Liver (tissue), 9 donors: ENCODE data around the gene MKNK2. TPM values are rescaled to one million over a fixed set of nuclear protein-coding genes. Genes with fewer than 3 reads are reported as not detected.

Experiments used
- DNase-seq: peaks from one replicate; pipeline ENCODE4 v3.0.0-alpha.2; 2017; ENCODE audit warnings: low spot score
- H3K27ac ChIP-seq, 2 donors: one replicate each; pipeline ENCODE4 v1.7.0; 2013; ENCODE audit warnings: inconsistent platforms in 2 of 2, low read length in 2 of 2, control low read depth in 1 of 2, low read depth in 1 of 2, mild to moderate bottlenecking in 1 of 2
- H3K27me3 ChIP-seq, 4 donors: one replicate each; pipeline versions ENCODE4 v1.6.1 to v1.7.0; 2013; ENCODE audit warnings: low read length in 3 of 4, inconsistent platforms in 1 of 4, mild to moderate bottlenecking in 1 of 4, moderate library complexity in 1 of 4; ENCODE audit not compliant: control insufficient read depth in 4 of 4, insufficient read depth in 4 of 4
- H3K36me3 ChIP-seq, 4 donors: one replicate each; pipeline versions ENCODE4 v1.6.1 to v1.7.0; 2013; ENCODE audit warnings: low read length in 3 of 4, mild to moderate bottlenecking in 3 of 4, low read depth in 1 of 4, moderate library complexity in 1 of 4; ENCODE audit not compliant: control insufficient read depth in 4 of 4, insufficient read depth in 3 of 4
- H3K4me1 ChIP-seq, 4 donors: one replicate each; pipeline versions ENCODE4 v1.6.1 to v1.7.0; 2013; ENCODE audit warnings: low read length in 3 of 4, mild to moderate bottlenecking in 3 of 4, moderate library complexity in 1 of 4; ENCODE audit not compliant: control insufficient read depth in 4 of 4, insufficient read depth in 4 of 4
- H3K4me3 ChIP-seq, 3 donors: one replicate each; pipeline versions ENCODE4 v1.6.1 to v1.7.0; 2013; ENCODE audit warnings: low read length in 3 of 3, control low read depth in 1 of 3, low read depth in 1 of 3, mild to moderate bottlenecking in 1 of 3
- H3K9ac ChIP-seq, 2 donors: one replicate each; pipeline ENCODE4 v1.7.0; 2013; ENCODE audit warnings: low read length in 2 of 2, mild to moderate bottlenecking in 2 of 2, moderate library complexity in 2 of 2, control low read depth in 1 of 2, low read depth in 1 of 2
- H3K9me3 ChIP-seq, 4 donors: one replicate each; pipeline versions ENCODE4 v1.6.1 to v1.7.0; 2013; ENCODE audit warnings: low read length in 3 of 4; ENCODE audit not compliant: control insufficient read depth in 4 of 4
- EGR1 ChIP-seq, 2 donors: IDR thresholded peaks; 2 replicates each; pipeline ENCODE4 v1.6.1; 2016 to 2018; ENCODE audit warnings: antibody characterized with exemption in 2 of 2, low read depth in 2 of 2
- FOXA1 ChIP-seq: IDR thresholded peaks from 2 replicates; pipeline ENCODE4 v1.6.1; 2016; ENCODE audit warnings: antibody characterized with exemption
- GABPA ChIP-seq, 2 donors: IDR thresholded peaks in 1 of 2; conservative IDR thresholded peaks in 1 of 2; 2 replicates each; pipeline ENCODE4 v1.6.1; 2016; ENCODE audit warnings: antibody characterized with exemption in 2 of 2, mild to moderate bottlenecking in 1 of 2, moderate library complexity in 1 of 2
- HNF4A ChIP-seq, 2 donors: conservative IDR thresholded peaks; 2 replicates each; pipeline ENCODE4 v1.6.1; 2016; ENCODE audit warnings: antibody characterized with exemption in 2 of 2, mild to moderate bottlenecking in 2 of 2
- HNF4G ChIP-seq: IDR thresholded peaks from 2 replicates; pipeline ENCODE4 v1.6.1; 2016; ENCODE audit warnings: antibody characterized with exemption
- JUND ChIP-seq, 2 donors: IDR thresholded peaks; 2 replicates each; pipeline ENCODE4 v1.6.1; 2016; ENCODE audit warnings: antibody characterized with exemption in 2 of 2
- NR2F2 ChIP-seq: IDR thresholded peaks from 2 replicates; pipeline ENCODE4 v1.6.1; 2016; ENCODE audit warnings: antibody characterized with exemption
- RAD21 ChIP-seq, 2 donors: IDR thresholded peaks; 2 replicates each; pipeline ENCODE4 v1.6.1; 2016; ENCODE audit warnings: antibody characterized with exemption in 2 of 2, mild to moderate bottlenecking in 2 of 2
- RXRA ChIP-seq, 2 donors: IDR thresholded peaks; 2 replicates each; pipeline ENCODE4 v1.6.1; 2017 to 2018; ENCODE audit warnings: antibody characterized with exemption in 2 of 2, mild to moderate bottlenecking in 1 of 2
- SP1 ChIP-seq: IDR thresholded peaks from 2 replicates; pipeline ENCODE4 v1.6.1; 2018; ENCODE audit warnings: antibody characterized with exemption, mild to moderate bottlenecking
- TAF1 ChIP-seq: conservative IDR thresholded peaks from 2 replicates; pipeline ENCODE4 v1.6.1; 2016; ENCODE audit warnings: antibody characterized with exemption, mild to moderate bottlenecking
- WGBS: extraction: QIAGEN DNeasy Blood & Tissue Kit; methylation state at CpG from one replicate; pipeline ENCODE4 v1.1.7; 2013; 5-methylcytosine and 5-hydroxymethylcytosine counted together
- polyA plus RNA-seq, 2 donors: library from polyadenylated mRNA; stranded (reverse) in 1 of 2; unstranded in 1 of 2; fragments of 200-250 nt in 1 of 2; fragments of >200 nt in 1 of 2; fragmentation: Nextera tagmentation in 1 of 2; extraction: Ambion mirVana in 1 of 2; gene quantifications; one replicate each; pipeline versions ENCODE4 v1.2.1 to v1.2.3, GENCODE V29; 2013 to 2015
- total RNA-seq, 2 donors: library from RNA; depleted of rRNA; stranded (reverse); fragments of >200 nt; gene quantifications; one replicate each; pipeline ENCODE4 v1.2.3, GENCODE V29; 2014
- TF ChIP-seq, protein P1 (sequence below): IDR thresholded peaks from 2 replicates; pipeline ENCODE4 v1.6.1; 2016; ENCODE audit warnings: antibody characterized with exemption, mild to moderate bottlenecking
- TF ChIP-seq, protein P2 (sequence below): fragments of 150-350 bp; IDR thresholded peaks from 2 replicates; pipeline ENCODE4 v1.5.1; 2017; ENCODE audit warnings: improper control_type of control experiment, low read depth, low read length; ENCODE audit not compliant: missing input control
- TF ChIP-seq, protein P3 (sequence below): IDR thresholded peaks from 2 replicates; pipeline ENCODE4 v1.6.1; 2016; ENCODE audit warnings: antibody characterized with exemption
- TF ChIP-seq, protein P4 (sequence below): IDR thresholded peaks from 2 replicates; pipeline ENCODE4 v1.6.1; 2016; ENCODE audit warnings: antibody characterized with exemption
- TF ChIP-seq, protein P5 (sequence below): IDR thresholded peaks from 2 replicates; pipeline ENCODE4 v1.6.1; 2016; ENCODE audit warnings: antibody characterized with exemption
- donor health status: healthy.
- donor health status: healthy.
- donor health status: healthy.
- donor health status: healthy.
- donor health status: healthy.

Gene MKNK2
- total and polyA plus RNA-seq, 4 donors, result 24.7 to 105 (median 46.4) TPM

- no peak for TF ChIP-seq FOXA1
- TF ChIP-seq RAD21 (IDR thresholded peaks at IDR 0.05), result no peak
- TF ChIP-seq, protein P1, sequence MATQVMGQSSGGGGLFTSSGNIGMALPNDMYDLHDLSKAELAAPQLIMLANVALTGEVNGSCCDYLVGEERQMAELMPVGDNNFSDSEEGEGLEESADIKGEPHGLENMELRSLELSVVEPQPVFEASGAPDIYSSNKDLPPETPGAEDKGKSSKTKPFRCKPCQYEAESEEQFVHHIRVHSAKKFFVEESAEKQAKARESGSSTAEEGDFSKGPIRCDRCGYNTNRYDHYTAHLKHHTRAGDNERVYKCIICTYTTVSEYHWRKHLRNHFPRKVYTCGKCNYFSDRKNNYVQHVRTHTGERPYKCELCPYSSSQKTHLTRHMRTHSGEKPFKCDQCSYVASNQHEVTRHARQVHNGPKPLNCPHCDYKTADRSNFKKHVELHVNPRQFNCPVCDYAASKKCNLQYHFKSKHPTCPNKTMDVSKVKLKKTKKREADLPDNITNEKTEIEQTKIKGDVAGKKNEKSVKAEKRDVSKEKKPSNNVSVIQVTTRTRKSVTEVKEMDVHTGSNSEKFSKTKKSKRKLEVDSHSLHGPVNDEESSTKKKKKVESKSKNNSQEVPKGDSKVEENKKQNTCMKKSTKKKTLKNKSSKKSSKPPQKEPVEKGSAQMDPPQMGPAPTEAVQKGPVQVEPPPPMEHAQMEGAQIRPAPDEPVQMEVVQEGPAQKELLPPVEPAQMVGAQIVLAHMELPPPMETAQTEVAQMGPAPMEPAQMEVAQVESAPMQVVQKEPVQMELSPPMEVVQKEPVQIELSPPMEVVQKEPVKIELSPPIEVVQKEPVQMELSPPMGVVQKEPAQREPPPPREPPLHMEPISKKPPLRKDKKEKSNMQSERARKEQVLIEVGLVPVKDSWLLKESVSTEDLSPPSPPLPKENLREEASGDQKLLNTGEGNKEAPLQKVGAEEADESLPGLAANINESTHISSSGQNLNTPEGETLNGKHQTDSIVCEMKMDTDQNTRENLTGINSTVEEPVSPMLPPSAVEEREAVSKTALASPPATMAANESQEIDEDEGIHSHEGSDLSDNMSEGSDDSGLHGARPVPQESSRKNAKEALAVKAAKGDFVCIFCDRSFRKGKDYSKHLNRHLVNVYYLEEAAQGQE, result no peak
- TF ChIP-seq JUND (IDR thresholded peaks at IDR 0.05), result no peak
- TF ChIP-seq, protein P2, sequence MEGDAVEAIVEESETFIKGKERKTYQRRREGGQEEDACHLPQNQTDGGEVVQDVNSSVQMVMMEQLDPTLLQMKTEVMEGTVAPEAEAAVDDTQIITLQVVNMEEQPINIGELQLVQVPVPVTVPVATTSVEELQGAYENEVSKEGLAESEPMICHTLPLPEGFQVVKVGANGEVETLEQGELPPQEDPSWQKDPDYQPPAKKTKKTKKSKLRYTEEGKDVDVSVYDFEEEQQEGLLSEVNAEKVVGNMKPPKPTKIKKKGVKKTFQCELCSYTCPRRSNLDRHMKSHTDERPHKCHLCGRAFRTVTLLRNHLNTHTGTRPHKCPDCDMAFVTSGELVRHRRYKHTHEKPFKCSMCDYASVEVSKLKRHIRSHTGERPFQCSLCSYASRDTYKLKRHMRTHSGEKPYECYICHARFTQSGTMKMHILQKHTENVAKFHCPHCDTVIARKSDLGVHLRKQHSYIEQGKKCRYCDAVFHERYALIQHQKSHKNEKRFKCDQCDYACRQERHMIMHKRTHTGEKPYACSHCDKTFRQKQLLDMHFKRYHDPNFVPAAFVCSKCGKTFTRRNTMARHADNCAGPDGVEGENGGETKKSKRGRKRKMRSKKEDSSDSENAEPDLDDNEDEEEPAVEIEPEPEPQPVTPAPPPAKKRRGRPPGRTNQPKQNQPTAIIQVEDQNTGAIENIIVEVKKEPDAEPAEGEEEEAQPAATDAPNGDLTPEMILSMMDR, result no peak
- Histone ChIP-seq H3K9me3 (no peaks in the 10 kb centered on the region), H3K36me3 (no peaks in the 10 kb centered on the region), H3K27ac (peak overlapping the region; percentile 84 to 89), H3K9ac (peak overlapping the region in 1 of 2 donors; percentile 50), H3K4me3 (peak overlapping the region in 2 of 3 donors; percentile 61 to 74), H3K4me1 (peaks cover 6 to 35% (median 21%) of the 10 kb centered on the region in 4 donors), H3K27me3 (no peaks in the 10 kb centered on the region)
- no peak for DNase-seq
- WGBS, result 69% methylated on average over 10 of the region's 10 CpGs
Observed at GRCh38 chr19:2062389-2062729, 11.3 kb upstream of the MKNK2 start.

DNA sequence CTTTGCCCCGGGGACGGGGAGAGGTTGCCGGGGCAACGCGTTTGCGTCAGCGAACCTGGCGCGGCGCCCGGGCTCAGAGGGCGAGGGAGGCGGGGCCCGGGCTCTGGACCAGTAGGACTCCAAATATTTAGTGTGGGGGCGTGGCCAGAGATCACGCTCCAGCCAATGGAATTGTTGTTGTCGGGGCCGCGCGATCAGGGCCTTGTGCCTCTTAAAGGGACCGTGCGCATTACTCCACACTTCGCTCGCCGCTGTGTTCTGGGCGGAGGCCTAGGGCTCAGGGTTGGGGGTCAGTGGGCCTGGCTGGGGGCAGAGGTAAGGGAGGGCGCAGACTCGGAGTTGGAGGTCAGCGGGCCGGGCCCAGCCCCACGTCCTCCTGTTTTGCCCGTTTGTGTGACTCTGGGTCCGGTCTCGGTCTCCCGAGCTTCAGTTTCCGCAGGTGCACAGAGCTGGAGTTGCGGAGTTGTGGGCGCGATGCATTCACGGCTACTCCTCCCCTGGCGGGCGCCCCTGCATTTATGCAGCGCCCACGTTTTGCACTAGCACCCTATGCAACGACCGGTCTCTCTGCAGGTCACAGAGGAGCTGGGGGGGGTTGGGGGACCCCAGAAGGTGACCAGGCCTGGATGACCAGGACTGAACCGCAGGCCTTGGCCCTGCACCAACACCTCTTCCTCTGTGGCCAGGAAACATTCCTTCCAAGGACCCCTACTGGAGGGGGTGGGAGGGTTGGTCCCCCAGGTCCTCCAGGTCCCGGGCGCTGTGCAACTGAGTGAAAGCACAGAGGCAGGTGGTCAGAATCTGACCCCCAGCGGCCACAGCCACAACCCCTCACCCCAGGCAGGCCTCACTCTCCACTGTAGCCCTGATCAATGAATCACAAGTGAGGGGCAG, 10.7 kb upstream of the MKNK2 start:
- peaks cover 10 to 35% (median 22%) of the 10 kb centered on the region in 4 donors for H3K4me1 ChIP-seq
- peak overlapping the region; percentile 89 to 99 for H3K27ac ChIP-seq
- 3% methylated on average over 50 of the region's 50 CpGs for WGBS
- no peaks in the 10 kb centered on the region for H3K9me3 ChIP-seq
- H3K9ac ChIP-seq, result peak overlapping the region; percentile 50 to 79
- no peaks in the 10 kb centered on the region for H3K36me3 ChIP-seq
- peak overlapping the region; percentile 73 to 78 (median 74) for H3K4me3 ChIP-seq
- no peaks in the 10 kb centered on the region for H3K27me3 ChIP-seq
- peak; percentile 99 for DNase-seq
- TF ChIP-seq HNF4G (no peak), NR2F2 (peak; percentile 33), HNF4A (conservative IDR thresholded peaks at IDR 0.05) (peak; percentile 17 to 63), RAD21 (IDR thresholded peaks at IDR 0.05) (peak; percentile 13 to 39), FOXA1 (no peak), GABPA (IDR thresholded peaks at IDR 0.05 in 1 of 2, conservative IDR thresholded peaks at IDR 0.05 in 1 of 2) (no peak), RXRA (IDR thresholded peaks at IDR 0.05) (peak in 1 of 2 donors; percentile 38), SP1 (peak; percentile 75), TAF1 (peak; percentile 58), JUND (IDR thresholded peaks at IDR 0.05) (no peak), EGR1 (IDR thresholded peaks at IDR 0.05; ENCODE audit: low read depth in 2 of 2) (no peak)
- TF ChIP-seq, protein P3, sequence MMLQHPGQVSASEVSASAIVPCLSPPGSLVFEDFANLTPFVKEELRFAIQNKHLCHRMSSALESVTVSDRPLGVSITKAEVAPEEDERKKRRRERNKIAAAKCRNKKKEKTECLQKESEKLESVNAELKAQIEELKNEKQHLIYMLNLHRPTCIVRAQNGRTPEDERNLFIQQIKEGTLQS, result no peak
- TF ChIP-seq, protein P4, sequence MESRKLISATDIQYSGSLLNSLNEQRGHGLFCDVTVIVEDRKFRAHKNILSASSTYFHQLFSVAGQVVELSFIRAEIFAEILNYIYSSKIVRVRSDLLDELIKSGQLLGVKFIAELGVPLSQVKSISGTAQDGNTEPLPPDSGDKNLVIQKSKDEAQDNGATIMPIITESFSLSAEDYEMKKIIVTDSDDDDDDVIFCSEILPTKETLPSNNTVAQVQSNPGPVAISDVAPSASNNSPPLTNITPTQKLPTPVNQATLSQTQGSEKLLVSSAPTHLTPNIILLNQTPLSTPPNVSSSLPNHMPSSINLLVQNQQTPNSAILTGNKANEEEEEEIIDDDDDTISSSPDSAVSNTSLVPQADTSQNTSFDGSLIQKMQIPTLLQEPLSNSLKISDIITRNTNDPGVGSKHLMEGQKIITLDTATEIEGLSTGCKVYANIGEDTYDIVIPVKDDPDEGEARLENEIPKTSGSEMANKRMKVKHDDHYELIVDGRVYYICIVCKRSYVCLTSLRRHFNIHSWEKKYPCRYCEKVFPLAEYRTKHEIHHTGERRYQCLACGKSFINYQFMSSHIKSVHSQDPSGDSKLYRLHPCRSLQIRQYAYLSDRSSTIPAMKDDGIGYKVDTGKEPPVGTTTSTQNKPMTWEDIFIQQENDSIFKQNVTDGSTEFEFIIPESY, result no peak
- TF ChIP-seq, protein P5, sequence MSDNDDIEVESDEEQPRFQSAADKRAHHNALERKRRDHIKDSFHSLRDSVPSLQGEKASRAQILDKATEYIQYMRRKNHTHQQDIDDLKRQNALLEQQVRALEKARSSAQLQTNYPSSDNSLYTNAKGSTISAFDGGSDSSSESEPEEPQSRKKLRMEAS, result peak; percentile 91
- TF ChIP-seq, protein P2, result no peak
- TF ChIP-seq, protein P1, result peak; percentile 92
